Astrocyte (in vitro differentiated cells and primary cell): ENCODE measurements around the gene TBC1D2. TPM values are rescaled to one million over a fixed set of nuclear protein-coding genes. Genes with fewer than 3 reads are reported as not detected.

ENCODE experiments used
- DNase-seq: peaks from one replicate; pipeline ENCODE4 v3.0.0-alpha.2; 2010; ENCODE audit warnings: low read depth
- FAIRE-seq: peaks from 2 replicates; lab custom pipeline; 2011; peaks lifted over from hg19 to GRCh38; lab: Jason Lieb, UNC
- H2AFZ ChIP-seq: 2 replicates; pipeline ENCODE4 v1.6.0; 2012; ENCODE audit warnings: low read depth, low read length, inconsistent platforms
- H3K27ac ChIP-seq: 2 replicates; pipeline ENCODE4 v1.5.1; 2011; ENCODE audit warnings: low read depth, low read length, inconsistent platforms
- H3K27me3 ChIP-seq: 2 replicates; pipeline ENCODE4 v1.6.0; 2011; ENCODE audit warnings: low read length, inconsistent platforms; ENCODE audit not compliant: insufficient read depth
- H3K36me3 ChIP-seq: 2 replicates; pipeline ENCODE4 v1.5.1; 2011; ENCODE audit warnings: low read length, inconsistent platforms; ENCODE audit not compliant: insufficient read depth
- H3K4me1 ChIP-seq: 2 replicates; pipeline ENCODE4 v1.5.1; 2011; ENCODE audit warnings: low read length, inconsistent platforms; ENCODE audit not compliant: insufficient read depth
- H3K4me2 ChIP-seq: 2 replicates; pipeline ENCODE4 v1.6.0; 2012; ENCODE audit warnings: low read length, inconsistent platforms
- H3K4me3 ChIP-seq: 2 replicates; pipeline ENCODE4 v1.5.1; 2011; ENCODE audit warnings: low read depth, mild to moderate bottlenecking, low read length, inconsistent platforms; ENCODE audit not compliant: insufficient read depth
- H3K79me2 ChIP-seq: 2 replicates; pipeline ENCODE4 v1.6.0; 2012; ENCODE audit warnings: mild to moderate bottlenecking, low read length, inconsistent platforms; ENCODE audit not compliant: insufficient read depth
- H3K9ac ChIP-seq: 2 replicates; pipeline ENCODE4 v1.6.0; 2012; ENCODE audit warnings: mild to moderate bottlenecking, low read length, inconsistent platforms
- H3K9me3 ChIP-seq: 2 replicates; pipeline ENCODE4 v1.5.1; 2012; ENCODE audit warnings: low read depth, mild to moderate bottlenecking, low read length, inconsistent platforms; ENCODE audit not compliant: insufficient read depth
- H4K20me1 ChIP-seq: 2 replicates; pipeline ENCODE4 v1.6.0; 2012; ENCODE audit warnings: low read length, inconsistent platforms; ENCODE audit not compliant: insufficient read depth
- H3K27ac Mint-ChIP-seq: one replicate; pipeline ENCODE4 v1.8.0; 2021; ENCODE audit warnings: mild to moderate bottlenecking, mixed read lengths; ENCODE audit not compliant: unreplicated experiment
- H3K27me3 Mint-ChIP-seq: one replicate; pipeline ENCODE4 v1.8.0; 2021; ENCODE audit warnings: low read depth, mixed read lengths; ENCODE audit not compliant: unreplicated experiment
- H3K36me3 Mint-ChIP-seq: one replicate; pipeline ENCODE4 v1.8.0; 2021; ENCODE audit warnings: low read depth, mixed read lengths; ENCODE audit not compliant: unreplicated experiment
- H3K4me1 Mint-ChIP-seq: one replicate; pipeline ENCODE4 v1.8.0; 2021; ENCODE audit warnings: low read depth, mixed read lengths; ENCODE audit not compliant: unreplicated experiment
- H3K4me3 Mint-ChIP-seq: one replicate; pipeline ENCODE4 v1.8.0; 2021; ENCODE audit warnings: mild to moderate bottlenecking, moderate library complexity, mixed read lengths; ENCODE audit not compliant: unreplicated experiment
- H3K9me3 Mint-ChIP-seq: one replicate; pipeline ENCODE4 v1.8.0; 2021; ENCODE audit warnings: mild to moderate bottlenecking, mixed read lengths; ENCODE audit not compliant: unreplicated experiment
- CTCF ChIP-seq: IDR thresholded peaks from 2 replicates; pipeline ENCODE4 v1.5.1; 2011; ENCODE audit warnings: low read depth, mild to moderate bottlenecking, inconsistent platforms, low read length, moderate library complexity; ENCODE audit not compliant: insufficient read depth
- EZH2 ChIP-seq: IDR thresholded peaks from 2 replicates; pipeline ENCODE4 v1.6.1; 2012; ENCODE audit warnings: mild to moderate bottlenecking, low read length, inconsistent platforms; ENCODE audit not compliant: insufficient read depth
- total RNA-seq: library from RNA; stranded (reverse); gene quantifications from 2 replicates; pipeline ENCODE4 v1.2.1, GENCODE V29; 2021

The TBC1D2 gene
- total RNA-seq, 1 donor from 2014 or later: 9.6 TPM

GRCh38 chr9:98256756-98257155, 1.3 kb upstream of the TBC1D2 start:
- Histone ChIP-seq H3K9ac (peak overlapping the region; percentile 92), H3K27me3 (no peaks in the 10 kb centered on the region), H3K9me3 (no peaks in the 10 kb centered on the region), H3K79me2 (peaks cover 36% of the 10 kb centered on the region), H4K20me1 (no peaks in the 10 kb centered on the region), H3K4me3 (peak overlapping the region; percentile 90), H2AFZ (peak overlapping the region; percentile 100), H3K27ac (peak overlapping the region; percentile 97), H3K36me3 (no peaks in the 10 kb centered on the region), H3K4me2 (peak overlapping the region; percentile 94), H3K4me1 (peaks cover 37% of the 10 kb centered on the region)
- no peaks in the 10 kb centered on the region for H3K27me3 Mint-ChIP-seq
- peaks cover 10% of the 10 kb centered on the region for H3K4me1 Mint-ChIP-seq
- FAIRE-seq (no peak), DNase-seq (no peak)
- peak overlapping the region; percentile 90 for H3K27ac Mint-ChIP-seq
- H3K4me3 Mint-ChIP-seq: peak overlapping the region; percentile 93
- no peaks in the 10 kb centered on the region for H3K36me3 Mint-ChIP-seq
- no peaks in the 10 kb centered on the region for H3K9me3 Mint-ChIP-seq
- TF ChIP-seq CTCF: no peak
- TF ChIP-seq EZH2: no peak

GRCh38 chr9:98255061-98255577, 330 bp downstream of the TBC1D2 start:
- Histone ChIP-seq H4K20me1 (no peaks in the 10 kb centered on the region), H3K4me3 (peak overlapping the region; percentile 90), H3K79me2 (peaks cover 47% of the 10 kb centered on the region), H3K27me3 (no peaks in the 10 kb centered on the region), H2AFZ (peak overlapping the region; percentile 100), H3K4me2 (peak overlapping the region; percentile 94), H3K4me1 (peaks cover 50% of the 10 kb centered on the region), H3K9ac (peak overlapping the region; percentile 92), H3K27ac (peak overlapping the region; percentile 97), H3K36me3 (no peaks in the 10 kb centered on the region), H3K9me3 (no peaks in the 10 kb centered on the region)
- H3K27ac Mint-ChIP-seq: peak overlapping the region; percentile 58
- H3K36me3 Mint-ChIP-seq: peaks cover 6% of the 10 kb centered on the region
- H3K4me1 Mint-ChIP-seq: peaks cover 17% of the 10 kb centered on the region
- TF ChIP-seq EZH2: no peak
- no peak for TF ChIP-seq CTCF
- H3K9me3 Mint-ChIP-seq: no peaks in the 10 kb centered on the region
- peak overlapping the region; percentile 93 for H3K4me3 Mint-ChIP-seq
- no peaks in the 10 kb centered on the region for H3K27me3 Mint-ChIP-seq
- DNase-seq (peak; percentile 51), FAIRE-seq (no peak)
